Heart right ventricle (tissue), 16 donors: ENCODE data around the gene ATPAF1. TPM values are rescaled to one million over a fixed set of nuclear protein-coding genes. Genes with fewer than 3 reads are reported as not detected.

Experiments used
- ATAC-seq, 8 donors: fragments of 200-7000 bp; cut with Tn5 transposase; one replicate each; pipeline ENCODE4 v1.9.1; 2020; ENCODE audit warnings: mild to moderate bottlenecking in 8 of 8, moderate library complexity in 8 of 8, moderate number of reproducible peaks in 1 of 8
- DNase-seq, 2 donors: peaks; one replicate each; pipeline ENCODE4 v3.0.0-alpha.2; 2020
- H3K27ac ChIP-seq, 10 donors: fragments of 200-600 bp; sonication (generic) in 2 of 10; one replicate each; pipeline versions ENCODE4 v1.5.0 to v1.8.0; 2020 to 2022; ENCODE audit warnings: mild to moderate bottlenecking in 3 of 10
- H3K27me3 ChIP-seq, 7 donors: fragments of 200-600 bp; one replicate each; pipeline ENCODE4 v1.8.0; 2021 to 2022; ENCODE audit warnings: mild to moderate bottlenecking in 2 of 7
- H3K36me3 ChIP-seq, 9 donors: fragments of 200-600 bp; sonication (generic) in 1 of 9; one replicate each; pipeline versions ENCODE4 v1.5.0 to v1.8.0; 2020 to 2022; ENCODE audit warnings: mild to moderate bottlenecking in 2 of 9
- H3K4me1 ChIP-seq, 9 donors: fragments of 200-600 bp; sonication (generic) in 1 of 9; one replicate each; pipeline versions ENCODE4 v1.5.0 to v1.8.0; 2020 to 2022; ENCODE audit warnings: mild to moderate bottlenecking in 4 of 9
- H3K4me3 ChIP-seq, 10 donors: fragments of 200-600 bp; sonication (generic) in 2 of 10; one replicate each; pipeline versions ENCODE4 v1.5.0 to v1.8.0; 2020 to 2022; ENCODE audit warnings: mild to moderate bottlenecking in 7 of 10, moderate library complexity in 2 of 10
- H3K9me3 ChIP-seq, 11 donors: fragments of 200-600 bp in 10 of 11; sonication (generic) in 2 of 11; one replicate each; pipeline versions ENCODE4 v1.5.0 to v1.8.0; 2013 to 2022; ENCODE audit warnings: mild to moderate bottlenecking in 2 of 11, control low read depth in 1 of 11, moderate library complexity in 1 of 11
- WGBS, 2 donors: extraction: QIAGEN DNeasy Blood & Tissue Kit; methylation state at CpG; one replicate each; pipeline ENCODE4 v1.1.7; 2013; ENCODE audit warnings: inconsistent platforms in 1 of 2; 5-methylcytosine and 5-hydroxymethylcytosine counted together
- intact Hi-C, 10 donors: fragments of 100-400 bp; cut with DNase I; formaldehyde crosslinking; loops; one replicate each; pipeline versions ENCODE4 v1.11.1 to v1.14.2; 2022
- polyA plus RNA-seq, 2 donors: library from polyadenylated mRNA; stranded (reverse); fragments of 200-250 nt; gene quantifications; one replicate each; pipeline ENCODE4 v1.2.3, GENCODE V29; 2013
- total RNA-seq, 10 donors: library from RNA; stranded (reverse); fragmentation: NEBNext Ultra II Directional in 3 of 10; extraction: Animal tissue kit (Norgen Biotek cat#: 25700) in 3 of 10; gene quantifications; one replicate each; pipeline versions ENCODE4 v1.2.1 to v1.2.4, GENCODE V29; 2021 to 2023
- TF ChIP-seq, protein P1 (sequence below), 9 donors: fragments of 200-600 bp; sonication (generic) in 2 of 9; IDR thresholded peaks; one replicate each; pipeline versions ENCODE4 v1.5.0 to v1.8.0; 2021 to 2022; ENCODE audit warnings: antibody characterized with exemption in 9 of 9, mild to moderate bottlenecking in 5 of 9, moderate library complexity in 1 of 9
- donor health status: Arrhythmogenic right ventricular cardiomyopathy.
- donor health status: ischemic (EF 13 %, LVEDD 7.1; RV severe dilation, severe dysfunction).
- donor health status: healthy with polysubstance abuse.
- donor health status: DM: no; HTN: yes; CAD: no.
- donor health status: DM: no; HTN: no; CAD: no.
- donor health status: ischemic (EF 25% LVEDD 6.9; RV normal size, moderate dysfunction).
- donor health status: ischemic (EF 25% LVEDD 5.7; RV mildly dilated, moderate dysfunction).
- donor health status: healthy.
- donor health status: DM: yes; HTN: yes; CAD: no.
- donor health status: Ischemic cardiomyopathy.
- donor health status: ischemic (EF 35%, LVEDD 5.7; RV mildly dilated, moderate dysfunction).
- donor health status: nonischemic (EF 11% LVEDD 7.7; RV severe dilation, severe dysfunction).
- donor health status: DM: yes; HTN: yes; CAD: no.
- donor health status: PGD.
- donor health status: ischemic (EF 29% LVEDD 5.4; RV normal size, mild dysfunction).
- donor health status: nonischemic (EF 23%, LVEDD 6.1; RV moderate dilation, normal function).

Gene ATPAF1
- total and polyA plus RNA-seq, 12 donors: 80.5 to 271 (median 195) TPM

DNA sequence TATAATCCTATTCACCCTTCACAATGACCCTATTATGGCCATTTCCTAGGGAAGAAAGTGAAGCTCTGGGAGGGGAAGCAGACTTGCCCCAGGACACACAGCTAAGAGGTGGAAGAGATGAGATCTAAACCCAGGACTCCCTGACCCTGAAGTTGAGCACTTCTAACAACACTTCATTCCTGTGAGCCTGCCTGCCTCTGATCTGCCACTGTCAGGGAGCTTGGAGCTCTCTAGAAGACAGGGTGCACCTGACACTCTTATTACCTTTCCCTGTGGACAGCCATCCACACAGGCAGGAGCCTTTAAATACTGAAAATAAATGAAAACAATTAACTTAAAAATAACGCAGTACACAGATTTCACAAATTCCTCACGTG is 64.7 kb downstream of the ATPAF1 start:
- intact Hi-C loops: no loop called here
- WGBS, 2 donors: 0 to 2% methylated on average over 2 of the region's 2 CpGs
- TF ChIP-seq, protein P1, sequence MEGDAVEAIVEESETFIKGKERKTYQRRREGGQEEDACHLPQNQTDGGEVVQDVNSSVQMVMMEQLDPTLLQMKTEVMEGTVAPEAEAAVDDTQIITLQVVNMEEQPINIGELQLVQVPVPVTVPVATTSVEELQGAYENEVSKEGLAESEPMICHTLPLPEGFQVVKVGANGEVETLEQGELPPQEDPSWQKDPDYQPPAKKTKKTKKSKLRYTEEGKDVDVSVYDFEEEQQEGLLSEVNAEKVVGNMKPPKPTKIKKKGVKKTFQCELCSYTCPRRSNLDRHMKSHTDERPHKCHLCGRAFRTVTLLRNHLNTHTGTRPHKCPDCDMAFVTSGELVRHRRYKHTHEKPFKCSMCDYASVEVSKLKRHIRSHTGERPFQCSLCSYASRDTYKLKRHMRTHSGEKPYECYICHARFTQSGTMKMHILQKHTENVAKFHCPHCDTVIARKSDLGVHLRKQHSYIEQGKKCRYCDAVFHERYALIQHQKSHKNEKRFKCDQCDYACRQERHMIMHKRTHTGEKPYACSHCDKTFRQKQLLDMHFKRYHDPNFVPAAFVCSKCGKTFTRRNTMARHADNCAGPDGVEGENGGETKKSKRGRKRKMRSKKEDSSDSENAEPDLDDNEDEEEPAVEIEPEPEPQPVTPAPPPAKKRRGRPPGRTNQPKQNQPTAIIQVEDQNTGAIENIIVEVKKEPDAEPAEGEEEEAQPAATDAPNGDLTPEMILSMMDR (IDR thresholded peaks at IDR 0.05): no peak
- DNase-seq: no peak
- no peaks in the 10 kb centered on the region for H3K27me3 ChIP-seq
- peak overlapping the region in 9 of 10 donors; percentile 74 to 94 (median 82) for H3K27ac ChIP-seq
- peaks cover 0 to 8% (median 4%) of the 10 kb centered on the region in 9 donors for H3K36me3 ChIP-seq
- peak in 6 of 8 donors; percentile 6 to 27 (median 15) for ATAC-seq
- peaks cover 7 to 86% (median 71%) of the 10 kb centered on the region in 9 donors for H3K4me1 ChIP-seq
- H3K4me3 ChIP-seq: peak overlapping the region; percentile 79 to 97 (median 84)
- no peaks in the 10 kb centered on the region for H3K9me3 ChIP-seq

DNA sequence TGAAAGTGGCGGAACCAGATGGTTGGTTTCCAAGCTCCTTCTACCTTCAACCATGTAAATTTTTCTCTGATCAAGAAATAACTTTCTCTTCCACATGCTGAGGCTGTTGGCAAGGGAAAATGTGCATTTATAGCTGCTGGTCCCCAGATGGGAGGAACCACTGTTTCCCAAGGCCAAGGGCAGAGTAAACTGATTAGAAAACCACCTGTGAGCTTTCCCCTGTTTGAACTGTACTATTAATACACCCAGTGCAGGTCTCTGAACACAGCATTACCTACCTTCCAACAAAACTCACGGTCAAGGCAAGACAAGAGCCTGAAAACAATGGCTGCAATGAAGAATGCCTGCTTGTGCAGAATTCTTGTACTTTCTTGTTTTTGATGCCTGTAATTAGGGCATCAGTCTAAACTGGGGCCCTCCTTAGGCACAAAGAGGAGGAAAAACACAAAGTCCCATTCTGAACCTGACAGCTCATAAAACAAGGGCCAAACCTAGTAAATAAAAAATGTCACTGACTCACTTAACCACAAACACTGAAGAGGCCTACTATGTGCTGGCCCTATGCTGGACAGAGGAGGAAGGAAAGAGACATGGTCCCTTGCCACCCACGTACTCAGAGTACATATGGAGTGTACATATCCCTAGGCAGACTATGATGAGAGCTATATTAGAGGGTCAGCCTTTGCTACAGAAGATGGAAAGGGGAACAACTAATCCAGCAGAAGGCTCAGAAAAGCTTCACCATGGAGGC is 66.7 kb downstream of the ATPAF1 start:
- intact Hi-C loops: no loop called here
- Histone ChIP-seq H3K36me3 (peaks cover 0 to 14% (median 0%) of the 10 kb centered on the region in 9 donors), H3K4me1 (peaks cover 0 to 87% (median 58%) of the 10 kb centered on the region in 9 donors), H3K27me3 (no peaks in the 10 kb centered on the region), H3K27ac (peak overlapping the region in 2 of 10 donors; percentile 24 to 36), H3K4me3 (no peak overlapping the region), H3K9me3 (no peaks in the 10 kb centered on the region)
- ATAC-seq (no peak), DNase-seq (no peak)
- 69 to 74% methylated on average over 3 of the region's 3 CpGs for WGBS, 2 donors
- TF ChIP-seq, protein P1 (IDR thresholded peaks at IDR 0.05): no peak

DNA sequence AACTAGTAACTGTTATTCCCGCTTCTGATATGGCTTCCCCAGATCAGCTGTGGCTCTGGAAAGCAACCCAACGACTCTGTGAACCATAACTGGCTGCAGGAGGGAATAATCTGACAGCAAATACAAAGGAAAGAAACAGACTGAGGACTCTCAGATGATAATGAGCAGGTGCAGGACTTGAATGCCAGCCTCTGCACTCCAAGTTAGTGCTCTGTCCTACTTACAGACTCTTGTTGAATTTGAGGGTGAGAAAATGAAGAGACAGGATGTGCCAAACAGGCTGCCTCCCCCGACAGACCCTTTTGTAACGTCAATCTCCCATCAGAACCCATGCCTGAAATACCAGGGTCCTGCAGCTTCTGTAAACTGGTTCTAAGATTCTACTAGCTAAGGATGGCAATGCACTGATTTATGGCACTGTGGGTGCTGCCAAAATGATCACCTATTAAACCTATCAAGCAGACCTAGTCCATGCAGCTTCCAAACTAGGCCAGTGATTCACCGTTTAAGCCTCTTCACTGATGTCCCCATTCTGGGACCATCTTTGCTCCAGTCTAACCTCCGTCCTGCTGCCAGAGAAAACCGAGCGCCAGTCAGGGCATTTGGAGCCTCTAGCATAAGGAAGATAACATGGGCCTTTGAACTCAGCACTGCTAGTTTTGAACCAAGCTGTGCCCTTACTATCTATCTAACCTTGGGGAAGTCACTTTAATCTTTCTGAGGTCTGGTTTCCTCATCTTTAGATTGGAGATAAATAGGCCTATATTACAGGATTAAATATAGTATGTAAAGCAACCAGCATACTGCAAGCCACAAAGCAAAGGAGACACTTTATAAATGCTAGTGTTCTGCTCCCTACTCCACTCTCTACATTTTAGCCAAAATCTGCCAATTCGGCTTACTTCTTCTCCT is 68.8 kb downstream of the ATPAF1 start:
- Histone ChIP-seq H3K27me3 (no peaks in the 10 kb centered on the region), H3K9me3 (no peaks in the 10 kb centered on the region), H3K27ac (peak overlapping the region in 2 of 10 donors; percentile 16 to 29), H3K4me1 (peaks cover 0 to 93% (median 53%) of the 10 kb centered on the region in 9 donors), H3K36me3 (peaks cover 0 to 14% (median 0%) of the 10 kb centered on the region in 9 donors), H3K4me3 (no peak overlapping the region)
- intact Hi-C loops: no loop called here
- DNase-seq (no peak), ATAC-seq (no peak)
- TF ChIP-seq, protein P1 (IDR thresholded peaks at IDR 0.05): no peak
- WGBS, 2 donors: 82 to 84% methylated on average over 9 of the region's 9 CpGs

DNA sequence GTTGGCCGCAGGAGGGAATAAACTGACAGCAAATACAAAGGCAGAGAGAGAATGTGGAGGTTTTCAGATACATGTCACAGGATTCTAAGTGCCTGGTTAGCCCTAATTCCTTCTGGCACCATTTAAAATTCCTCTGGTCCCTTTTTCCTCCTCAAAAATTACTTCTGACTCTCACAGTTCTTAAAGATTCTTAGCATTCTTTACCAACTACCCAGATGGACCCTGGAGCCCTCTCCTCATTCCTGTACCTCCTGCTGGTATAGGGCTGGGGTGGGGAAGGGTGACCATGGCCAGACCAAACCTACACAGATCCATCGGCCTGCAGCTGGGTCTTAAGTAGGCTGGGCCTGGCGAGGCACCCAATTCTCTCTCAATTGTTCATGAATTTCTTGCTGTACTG is 71.3 kb downstream of the ATPAF1 start:
- WGBS, 2 donors: 93 to 95% methylated on average over 3 of the region's 3 CpGs
- Histone ChIP-seq H3K27me3 (no peaks in the 10 kb centered on the region), H3K27ac (peak overlapping the region in 2 of 10 donors; percentile 44 to 92), H3K4me3 (no peak overlapping the region), H3K36me3 (peaks cover 0 to 39% (median 20%) of the 10 kb centered on the region in 9 donors), H3K9me3 (no peaks in the 10 kb centered on the region), H3K4me1 (peaks cover 0 to 97% (median 36%) of the 10 kb centered on the region in 9 donors)
- TF ChIP-seq, protein P1 (IDR thresholded peaks at IDR 0.05): no peak
- DNase-seq: no peak
- no peak for ATAC-seq
- intact Hi-C loops: no loop called here
